Neuronal stem cell (in vitro differentiated cells): ENCODE data around the gene CFAP58. TPM values are rescaled to one million over a fixed set of nuclear protein-coding genes. Genes with fewer than 3 reads are reported as not detected.

Experiments used
- DNase-seq: peaks from one replicate; pipeline ENCODE4 v3.0.0-alpha.2; 2013; ENCODE audit warnings: low spot score
- H2AFZ ChIP-seq: one replicate; pipeline ENCODE4 v1.6.1; 2013; ENCODE audit warnings: mild to moderate bottlenecking, low read length, inconsistent platforms
- H2AK5ac ChIP-seq: 2 replicates; pipeline ENCODE4 v1.6.1; 2013; ENCODE audit warnings: low read depth, mild to moderate bottlenecking, inconsistent platforms, low read length, moderate library complexity, mixed read lengths
- H2BK120ac ChIP-seq: 2 replicates; pipeline ENCODE4 v1.6.1; 2013; ENCODE audit warnings: low read depth, mild to moderate bottlenecking, inconsistent platforms, low read length, moderate library complexity, mixed read lengths
- H2BK12ac ChIP-seq: one replicate; pipeline ENCODE4 v1.6.1; 2013; ENCODE audit warnings: low read length, inconsistent platforms
- H2BK15ac ChIP-seq: 2 replicates; pipeline ENCODE4 v1.6.1; 2013; ENCODE audit warnings: mild to moderate bottlenecking, low read length, inconsistent platforms, mixed read lengths
- H2BK5ac ChIP-seq: one replicate; pipeline ENCODE4 v1.6.1; 2013; ENCODE audit warnings: inconsistent platforms, mild to moderate bottlenecking, low read length, moderate library complexity
- H3K14ac ChIP-seq: one replicate; pipeline ENCODE4 v1.6.1; 2013; ENCODE audit warnings: low read length, inconsistent platforms
- H3K18ac ChIP-seq: 2 replicates; pipeline ENCODE4 v1.6.1; 2013; ENCODE audit warnings: low read length, inconsistent platforms
- H3K23ac ChIP-seq: 2 replicates; pipeline ENCODE4 v1.6.1; 2013; ENCODE audit warnings: low read depth, mild to moderate bottlenecking, mixed read lengths, low read length, inconsistent platforms; ENCODE audit not compliant: poor library complexity
- H3K27ac ChIP-seq: replicated peaks from 3 replicates; pipeline ENCODE4 v1.5.1; 2013; ENCODE audit warnings: low read length, inconsistent platforms
- H3K27me3 ChIP-seq, 3 experiments: 2 replicates each; pipeline ENCODE4 v1.6.1; 2013; ENCODE audit warnings: low read length in 3 of 3, mild to moderate bottlenecking in 2 of 3, inconsistent platforms in 1 of 3, low read depth in 1 of 3, mixed read lengths in 1 of 3, moderate library complexity in 1 of 3; ENCODE audit not compliant: control insufficient read depth in 3 of 3, insufficient read depth in 3 of 3
- H3K36me3 ChIP-seq, 2 donors: replicated peaks in 1 of 2; 2 replicates each; pipeline ENCODE4 v1.6.1; 2013; ENCODE audit warnings: low read length in 2 of 2; ENCODE audit not compliant: control insufficient read depth in 2 of 2, insufficient read depth in 2 of 2
- H3K4ac ChIP-seq: 2 replicates; pipeline ENCODE4 v1.6.1; 2013; ENCODE audit warnings: inconsistent platforms, mild to moderate bottlenecking, low read length, moderate library complexity
- H3K4me1 ChIP-seq, 2 donors: 1 replicate in 1 of 2; 2 replicates in 1 of 2; pipeline ENCODE4 v1.6.1; 2013; ENCODE audit warnings: low read length in 2 of 2, low read depth in 1 of 2; ENCODE audit not compliant: control insufficient read depth in 2 of 2, insufficient read depth in 1 of 2
- H3K4me2 ChIP-seq: one replicate; pipeline ENCODE4 v1.6.1; 2013; ENCODE audit warnings: mild to moderate bottlenecking, low read length, inconsistent platforms; ENCODE audit not compliant: insufficient read depth, poor library complexity, severe bottlenecking
- H3K4me3 ChIP-seq, 2 donors: 2 replicates each; pipeline ENCODE4 v1.5.1; 2013; ENCODE audit warnings: low read length in 2 of 2, mild to moderate bottlenecking in 2 of 2, inconsistent platforms in 1 of 2, moderate library complexity in 1 of 2
- H3K79me1 ChIP-seq: one replicate; pipeline ENCODE4 v1.6.1; 2013; ENCODE audit warnings: low read depth, mild to moderate bottlenecking, inconsistent platforms, low read length, moderate library complexity
- H3K9ac ChIP-seq: one replicate; pipeline ENCODE4 v1.6.1; 2013; ENCODE audit warnings: mild to moderate bottlenecking, low read depth, low read length, inconsistent platforms; ENCODE audit not compliant: poor library complexity
- H3K9me3 ChIP-seq, 2 donors: replicated peaks in 1 of 2; 2 replicates each; pipeline versions ENCODE3 to v1.6.1; 2013; ENCODE audit warnings: low read length in 2 of 2, mild to moderate bottlenecking in 2 of 2, inconsistent platforms in 1 of 2, low read depth in 1 of 2, mixed read lengths in 1 of 2, moderate library complexity in 1 of 2; ENCODE audit not compliant: control insufficient read depth in 2 of 2, insufficient read depth in 1 of 2
- H4K8ac ChIP-seq: one replicate; pipeline ENCODE4 v1.6.1; 2013; ENCODE audit warnings: low read depth, mild to moderate bottlenecking, inconsistent platforms, low read length, moderate library complexity
- H4K91ac ChIP-seq: one replicate; pipeline ENCODE4 v1.6.1; 2013; ENCODE audit warnings: low read length, low read depth, mild to moderate bottlenecking, inconsistent platforms; ENCODE audit not compliant: poor library complexity
- WGBS, 2 donors: extraction: QIAGEN DNeasy Blood & Tissue Kit; methylation state at CpG; one replicate each; pipeline ENCODE4 v1.1.7; 2013; ENCODE audit warnings: missing lambda C conversion rate in 2 of 2, mixed read lengths in 1 of 2; ENCODE audit not compliant: insufficient read length in 2 of 2, insufficient replicate concordance in 1 of 2; ENCODE audit errors: extremely low coverage in 2 of 2; 5-methylcytosine and 5-hydroxymethylcytosine counted together
- polyA plus RNA-seq, 2 experiments: library from polyadenylated mRNA; stranded (reverse); fragments of 200-250 nt; gene quantifications; one replicate each; pipeline ENCODE4 v1.2.3, GENCODE V29; 2013

CFAP58 gene
- polyA plus RNA-seq (2013, experiment 1 of 2), result 0.20 TPM
- 0.11 TPM for polyA plus RNA-seq (2013, experiment 2 of 2)

GRCh38 chr10:104353325-104354048, at the start of gene CFAP58:
CFAP58 (plus strand) TSS chr10:104353833; CDS start chr10:104353898, 65 bp downstream.
- Histone ChIP-seq H2BK5ac (no peak within 1 kb of the TSS), H3K9ac (no peak within 1 kb of the TSS), H3K4me3 (peak within 1 kb of the TSS in 1 of 2 donors; percentile 25), H2AK5ac (no peak within 1 kb of the TSS), H4K8ac (no peak within 1 kb of the TSS), H3K4me2 (peak within 1 kb of the TSS; percentile 59), H3K9me3 (no peaks in the 10 kb centered on the region), H3K36me3 (no peaks in the 10 kb centered on the region), H2BK12ac (no peak within 1 kb of the TSS), H3K4ac (no peak within 1 kb of the TSS), H4K91ac (no peak within 1 kb of the TSS), H2BK15ac (no peak within 1 kb of the TSS), H3K27me3 (peaks cover 0 to 9% (median 6%) of the 10 kb centered on the region in 3 experiments), H2BK120ac (no peak within 1 kb of the TSS), H3K79me1 (no peaks in the 10 kb centered on the region), H3K14ac (no peak within 1 kb of the TSS), H3K4me1 (peaks cover 1 to 5% of the 10 kb centered on the region in 2 donors), H2AFZ (no peak within 1 kb of the TSS), H3K27ac (no peak within 1 kb of the TSS), H3K23ac (no peak within 1 kb of the TSS), H3K18ac (no peak within 1 kb of the TSS)
- WGBS, 2 donors, result no CpG with 5 or more reads among the region's 43 CpGs
- peak; percentile 83 for DNase-seq

GRCh38 chr10:104304356-104304745, 49.3 kb upstream of the CFAP58 start:
- Histone ChIP-seq H3K9me3 (peaks cover 0 to 5% of the 10 kb centered on the region in 2 donors), H3K18ac (no peak overlapping the region), H3K4me1 (peaks cover 10 to 26% of the 10 kb centered on the region in 2 donors), H3K4me2 (no peak overlapping the region), H3K4ac (no peak overlapping the region), H2BK120ac (no peak overlapping the region), H3K4me3 (no peak overlapping the region), H2BK12ac (no peak overlapping the region), H3K27me3 (no peaks in the 10 kb centered on the region), H2BK15ac (no peak overlapping the region), H3K14ac (no peak overlapping the region), H2AK5ac (no peak overlapping the region), H3K36me3 (peaks cover 0 to 3% of the 10 kb centered on the region in 2 donors), H3K79me1 (no peaks in the 10 kb centered on the region), H4K91ac (no peak overlapping the region), H3K23ac (no peak overlapping the region), H2AFZ (no peak overlapping the region), H4K8ac (no peak overlapping the region), H3K9ac (no peak overlapping the region), H3K27ac (no peak overlapping the region), H2BK5ac (no peak overlapping the region)
- no CpG with 5 or more reads among the region's 4 CpGs for WGBS, 2 donors
- DNase-seq, result no peak

GRCh38 chr10:104304927-104305326, 48.7 kb upstream of the CFAP58 start:
- Histone ChIP-seq H2AFZ (no peak overlapping the region), H3K4ac (no peak overlapping the region), H3K79me1 (no peaks in the 10 kb centered on the region), H3K27ac (no peak overlapping the region), H3K36me3 (peaks cover 0 to 8% of the 10 kb centered on the region in 2 donors), H3K9me3 (peaks cover 0 to 5% of the 10 kb centered on the region in 2 donors), H2BK15ac (no peak overlapping the region), H3K23ac (no peak overlapping the region), H2BK120ac (no peak overlapping the region), H3K4me2 (no peak overlapping the region), H4K8ac (no peak overlapping the region), H2BK12ac (no peak overlapping the region), H3K4me1 (peaks cover 10 to 25% of the 10 kb centered on the region in 2 donors), H3K18ac (no peak overlapping the region), H4K91ac (no peak overlapping the region), H3K9ac (no peak overlapping the region), H2AK5ac (no peak overlapping the region), H3K27me3 (no peaks in the 10 kb centered on the region), H3K14ac (no peak overlapping the region), H2BK5ac (no peak overlapping the region), H3K4me3 (no peak overlapping the region)
- no peak for DNase-seq
- no CpG with 5 or more reads among the region's 8 CpGs for WGBS, 2 donors

- Histone ChIP-seq H3K9ac (no peak overlapping the region), H3K4me1 (peaks cover 10 to 12% of the 10 kb centered on the region in 2 donors), H3K9me3 (peaks cover 4 to 5% of the 10 kb centered on the region in 2 donors), H2BK12ac (no peak overlapping the region), H4K8ac (no peak overlapping the region), H2BK15ac (no peak overlapping the region), H3K79me1 (no peaks in the 10 kb centered on the region), H3K27ac (no peak overlapping the region), H3K27me3 (no peaks in the 10 kb centered on the region), H3K14ac (no peak overlapping the region), H2BK5ac (no peak overlapping the region), H3K4ac (no peak overlapping the region), H3K4me2 (no peak overlapping the region), H4K91ac (no peak overlapping the region), H3K18ac (no peak overlapping the region), H2AK5ac (no peak overlapping the region), H3K4me3 (no peak overlapping the region), H2BK120ac (no peak overlapping the region), H2AFZ (no peak overlapping the region), H3K23ac (no peak overlapping the region), H3K36me3 (peaks cover 0 to 28% of the 10 kb centered on the region in 2 donors)
- no CpG with 5 or more reads among the region's 3 CpGs for WGBS, 2 donors
- no peak for DNase-seq
These were observed 46.7 kb upstream of the CFAP58 start for GRCh38 chr10:104306897-104307296.
